Measurements from ENCODE around the gene MRPL10.

GRCh38 chr17:47871048-47871447, 39.7 kb upstream of the MRPL10 start:
- TF ChIP-seq CTCF (IDR thresholded peaks at IDR 0.05; ENCODE audit: insufficient read depth, low read length, poor library complexity, severe bottlenecking), result no peak
- no peak for TF ChIP-seq EZH2phosphoT487 (conservative IDR thresholded peaks at IDR 0.05; ENCODE audit: low read length)

Data from SU-DHL-6 (cell line).